Spleen (tissue), 7 donors: ENCODE data around the gene DAPK1.

Experiments
- CTCF ChIP-seq, 11 experiments: fragments of 200-600 bp in 7 of 11; fragments of 450-650 bp in 4 of 11; sonication (generic) in 4 of 11; IDR thresholded peaks in 8 of 11; conservative IDR thresholded peaks in 3 of 11; 1 replicate in 7 of 11; 2 replicates in 4 of 11; pipeline versions ENCODE4 v1.4.0 to v1.8.0; 2016 to 2021; ENCODE audit warnings: antibody characterized with exemption in 11 of 11, inconsistent platforms in 4 of 11, mild to moderate bottlenecking in 1 of 11
- POLR2A ChIP-seq, 3 donors: fragments of 450-650 bp; IDR thresholded peaks; one replicate each; pipeline ENCODE4 v1.5.1; 2017; ENCODE audit warnings: antibody characterized with exemption in 3 of 3, mild to moderate bottlenecking in 1 of 3
- donor health status: DM: no; HTN: no; CAD: no; lungs with moderate emphysema.
- donor health status: DM: no; HTN: no; CAD: no.
- donor health status: DM: no; HTN: no; CAD: no.

GRCh38 chr9:87451149-87451548 lies 46.5 kb upstream of the DAPK1 start:
- TF ChIP-seq POLR2A (IDR thresholded peaks at IDR 0.05) = no peak
- no peak for TF ChIP-seq CTCF (IDR thresholded peaks at IDR 0.05 in 8 of 11, conservative IDR thresholded peaks at IDR 0.05 in 3 of 11)
